K562 (cell line): Measurements from ENCODE around the gene PACC1.

Source experiments
- ATF1 ChIP-seq, 2 experiments: fragments of 450-650 bp in 1 of 2; IDR thresholded peaks; 2 replicates each; pipeline ENCODE4 v1.6.1; 2016; ENCODE audit warnings: missing compliant biosample characterization in 1 of 2, missing genetic modification characterization in 1 of 2
- BRF1 ChIP-seq: IDR thresholded peaks from 3 replicates; pipeline ENCODE4 v1.6.1; 2011; ENCODE audit warnings: borderline replicate concordance, mild to moderate bottlenecking; ENCODE audit not compliant: insufficient read length; ENCODE audit errors: extremely low read depth
- CBX2 ChIP-seq: fragments of 200-600 bp; sonication (generic); IDR thresholded peaks from one replicate; pipeline ENCODE4 v1.6.1; 2012; ENCODE audit warnings: mild to moderate bottlenecking, low read length, inconsistent platforms; ENCODE audit not compliant: insufficient read depth, poor library complexity, severe bottlenecking
- CBX5 ChIP-seq: IDR thresholded peaks from 2 replicates; pipeline ENCODE4 v1.6.1; 2014; ENCODE audit warnings: low read depth, borderline replicate concordance
- CTCF ChIP-seq, 3 experiments: IDR thresholded peaks in 2 of 3; conservative IDR thresholded peaks in 1 of 3; 2 replicates each; pipeline ENCODE4 v1.5.1; 2011 to 2012; ENCODE audit warnings: low read length in 3 of 3, mild to moderate bottlenecking in 3 of 3, control low read depth in 2 of 3, improper control_type of control experiment in 1 of 3, inconsistent platforms in 1 of 3, low read depth in 1 of 3, mixed read lengths in 1 of 3, moderate library complexity in 1 of 3; ENCODE audit not compliant: insufficient read depth in 2 of 3
- ETS1 ChIP-seq: conservative IDR thresholded peaks from 2 replicates; pipeline ENCODE4 v1.6.1; 2011; ENCODE audit warnings: low read depth, mild to moderate bottlenecking, low read length; ENCODE audit not compliant: control insufficient read depth
- GABPA ChIP-seq: fragments of 200-800 bp; sonication (Bioruptor generic); conservative IDR thresholded peaks from 2 replicates; pipeline ENCODE4 v1.6.1; 2016; ENCODE audit warnings: low read depth, missing genetic modification characterization, missing compliant biosample characterization
- HDAC6 ChIP-seq: IDR thresholded peaks from 2 replicates; pipeline ENCODE4 v1.6.1; 2012; ENCODE audit warnings: low read depth, mild to moderate bottlenecking, control low read depth, inconsistent platforms, low read length, moderate library complexity
- MLX ChIP-seq, 2 experiments: fragments of 450-650 bp in 1 of 2; sonication (generic) in 1 of 2; formaldehyde crosslinking; conservative IDR thresholded peaks; 2 replicates each; pipeline versions ENCODE4 v1.4.0 to v1.8.1; 2020 to 2022; ENCODE audit warnings: mild to moderate bottlenecking in 1 of 2, missing genetic modification reagents in 1 of 2
- NEUROD1 ChIP-seq: fragments of 150-350 bp; IDR thresholded peaks from 2 replicates; pipeline ENCODE4 v1.6.1; 2014; ENCODE audit warnings: borderline replicate concordance, low read length, low read depth; ENCODE audit not compliant: partially characterized antibody
- POLR2A ChIP-seq: fragments of 450-650 bp; conservative IDR thresholded peaks from 2 replicates; pipeline ENCODE4 v1.6.1; 2016
- SIN3A ChIP-seq, 2 experiments: fragments of 150-350 bp in 1 of 2; IDR thresholded peaks; 2 replicates each; pipeline ENCODE4 v1.6.1; 2011 to 2016; ENCODE audit warnings: borderline replicate concordance in 2 of 2, low read depth in 2 of 2, low read length in 2 of 2, mild to moderate bottlenecking in 2 of 2, moderate library complexity in 2 of 2; ENCODE audit not compliant: control insufficient read depth in 1 of 2

- TF ChIP-seq SIN3A (IDR thresholded peaks at IDR 0.05; ENCODE audit: borderline replicate concordance in 2 of 2, control insufficient read depth in 1 of 2, low read depth in 2 of 2, low read length in 2 of 2) (no peak), HDAC6 (no peak), ATF1 (CRISPR knock-in tag; IDR thresholded peaks at IDR 0.05) (no peak), ATF1 (tag; IDR thresholded peaks at IDR 0.05) (no peak), POLR2A (no peak), NEUROD1 (no peak), CBX5 (no peak), ETS1 (no peak), CTCF (IDR thresholded peaks at IDR 0.05 in 2 of 3, conservative IDR thresholded peaks at IDR 0.05 in 1 of 3; ENCODE audit: insufficient read depth in 2 of 3, low read depth in 1 of 3, low read length in 3 of 3) (no peak), CBX2 (no peak), GABPA (no peak), BRF1 (no peak), MLX (CRISPR knock-in tag; conservative IDR thresholded peaks at IDR 0.05) (no peak)
Measured at GRCh38 chr1:212315184-212315583, 99.5 kb downstream of the PACC1 start.
